ENCODE measurements around the gene PIM2. TPM values are rescaled to one million over a fixed set of nuclear protein-coding genes. Genes with fewer than 3 reads are reported as not detected.

The PIM2 gene
- total and polyA plus RNA-seq, 8 donors, result 1.3 to 8.6 (median 2.9) TPM

- DNase-seq (no peak), ATAC-seq (peak in 1 of 4 donors; percentile 3), FAIRE-seq (no peak)
- 0 to 32% methylated on average over 12 of the region's 12 CpGs for WGBS, 2 donors
- no peak for TF ChIP-seq CTCF (IDR thresholded peaks at IDR 0.05)
- H3K27ac ChIP-seq, result peak overlapping the region; percentile 38 to 84 (median 74)
- no peaks in the 10 kb centered on the region for H3K4me1 ChIP-seq
- H3K27me3 ChIP-seq, result no peaks in the 10 kb centered on the region
- peak overlapping the region; percentile 28 to 66 (median 43) for H3K4me3 ChIP-seq
- intact Hi-C loops (cut with DNase I), result no loop called here
- H3K9me3 ChIP-seq, result no peaks in the 10 kb centered on the region
- no peaks in the 10 kb centered on the region for H3K36me3 ChIP-seq
Observed at GRCh38 chrX:48910926-48911411, 7.9 kb downstream of the PIM2 start.

GRCh38 chrX:48909703-48910294 is 9.0 kb downstream of the PIM2 start:
- 75 to 84% methylated on average over 17 of the region's 17 CpGs for WGBS, 2 donors
- intact Hi-C loops (cut with DNase I), result no loop called here
- DNase-seq (no peak), ATAC-seq (no peak), FAIRE-seq (no peak)
- H3K9me3 ChIP-seq, result no peaks in the 10 kb centered on the region
- no peaks in the 10 kb centered on the region for H3K27me3 ChIP-seq
- H3K36me3 ChIP-seq, result peaks cover 0 to 5% (median 0%) of the 10 kb centered on the region in 3 donors
- no peaks in the 10 kb centered on the region for H3K4me1 ChIP-seq
- H3K27ac ChIP-seq, result no peak overlapping the region
- no peak overlapping the region for H3K4me3 ChIP-seq
- TF ChIP-seq CTCF (IDR thresholded peaks at IDR 0.05), result no peak

- 64 to 74% methylated on average over 1 of the region's 1 CpG for WGBS, 2 donors
- FAIRE-seq (no peak), ATAC-seq (no peak), DNase-seq (no peak)
- intact Hi-C loops (cut with DNase I), result no loop called here
- no peak overlapping the region for H3K27ac ChIP-seq
- TF ChIP-seq CTCF (IDR thresholded peaks at IDR 0.05), result no peak
- H3K9me3 ChIP-seq, result no peaks in the 10 kb centered on the region
- H3K4me3 ChIP-seq, result no peak overlapping the region
- H3K27me3 ChIP-seq, result no peaks in the 10 kb centered on the region
- H3K4me1 ChIP-seq, result no peaks in the 10 kb centered on the region
- H3K36me3 ChIP-seq, result peaks cover 0 to 5% (median 0%) of the 10 kb centered on the region in 3 donors
Observed at GRCh38 chrX:48908600-48908999, 10.2 kb downstream of the PIM2 start.

GRCh38 chrX:48905090-48905790 is 13.6 kb downstream of the PIM2 start:
- DNase-seq, result no peak
- TF ChIP-seq CTCF (IDR thresholded peaks at IDR 0.05), result no peak
- Histone ChIP-seq H3K9me3 (no peaks in the 10 kb centered on the region), H3K27ac (no peak overlapping the region), H3K4me3 (no peak overlapping the region), H3K4me1 (no peaks in the 10 kb centered on the region), H3K27me3 (no peaks in the 10 kb centered on the region), H3K36me3 (peaks cover 0 to 5% (median 5%) of the 10 kb centered on the region in 3 donors)
- ATAC-seq, result no peak
- FAIRE-seq, result no peak
- WGBS, 2 donors, result 87 to 92% methylated on average over 20 of the region's 20 CpGs
- intact Hi-C loops (cut with DNase I), result no loop called here

GRCh38 chrX:48904626-48905025 is 14.2 kb downstream of the PIM2 start:
- no peak for TF ChIP-seq CTCF (IDR thresholded peaks at IDR 0.05)
- Histone ChIP-seq H3K27me3 (no peaks in the 10 kb centered on the region), H3K27ac (no peak overlapping the region), H3K4me1 (no peaks in the 10 kb centered on the region), H3K36me3 (peaks cover 0 to 5% (median 5%) of the 10 kb centered on the region in 3 donors), H3K4me3 (no peak overlapping the region), H3K9me3 (no peaks in the 10 kb centered on the region)
- intact Hi-C loops (cut with DNase I), result no loop called here
- DNase-seq, result no peak
- no peak for FAIRE-seq
- ATAC-seq, result no peak
- WGBS, 2 donors, result 82 to 84% methylated on average over 14 of the region's 14 CpGs

Measured in pancreas (tissue), 10 donors.